HEK293 (cell line): ENCODE results near the gene PTPRJ.

Experiments
- GFI1B ChIP-seq: fragments of 450-650 bp; formaldehyde crosslinking; IDR thresholded peaks from 2 replicates; pipeline ENCODE4 v1.5.1; 2016; ENCODE audit warnings: missing biosample characterization, missing genetic modification characterization
- KLF7 ChIP-seq: fragments of 450-650 bp; formaldehyde crosslinking; IDR thresholded peaks from 2 replicates; pipeline ENCODE4 v1.5.1; 2016; ENCODE audit warnings: missing biosample characterization, missing genetic modification characterization, borderline replicate concordance
- ZSCAN16 ChIP-seq: fragments of 450-650 bp; formaldehyde crosslinking; IDR thresholded peaks from 2 replicates; pipeline ENCODE4 v1.5.1; 2016; ENCODE audit warnings: missing biosample characterization, missing genetic modification characterization
- TF ChIP-seq, protein P1 (sequence below): fragments of 450-650 bp; formaldehyde crosslinking; IDR thresholded peaks from 2 replicates; pipeline ENCODE4 v1.5.1; 2016; ENCODE audit warnings: missing biosample characterization, missing genetic modification characterization

DNA sequence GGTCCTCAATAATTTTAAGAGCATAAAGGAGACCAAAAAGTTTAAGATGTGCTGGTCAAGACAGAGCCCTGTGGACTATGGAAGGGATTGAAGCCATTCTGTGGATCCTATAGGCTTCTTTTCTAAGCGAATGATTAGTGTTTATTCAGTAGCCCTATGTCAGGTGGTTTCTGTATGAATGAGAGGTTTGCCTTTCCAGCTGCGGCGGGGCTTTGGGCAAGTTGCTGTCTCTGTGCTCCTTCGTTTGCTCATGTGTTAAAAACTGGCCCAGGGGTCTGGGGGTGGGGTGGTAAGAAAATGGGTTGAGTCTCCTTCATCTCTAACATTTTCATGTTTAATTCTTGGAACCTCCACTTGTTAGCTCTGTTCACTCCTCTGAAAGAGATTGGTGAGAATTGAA, 105.3 kb downstream of the PTPRJ start:
- TF ChIP-seq, protein P1, sequence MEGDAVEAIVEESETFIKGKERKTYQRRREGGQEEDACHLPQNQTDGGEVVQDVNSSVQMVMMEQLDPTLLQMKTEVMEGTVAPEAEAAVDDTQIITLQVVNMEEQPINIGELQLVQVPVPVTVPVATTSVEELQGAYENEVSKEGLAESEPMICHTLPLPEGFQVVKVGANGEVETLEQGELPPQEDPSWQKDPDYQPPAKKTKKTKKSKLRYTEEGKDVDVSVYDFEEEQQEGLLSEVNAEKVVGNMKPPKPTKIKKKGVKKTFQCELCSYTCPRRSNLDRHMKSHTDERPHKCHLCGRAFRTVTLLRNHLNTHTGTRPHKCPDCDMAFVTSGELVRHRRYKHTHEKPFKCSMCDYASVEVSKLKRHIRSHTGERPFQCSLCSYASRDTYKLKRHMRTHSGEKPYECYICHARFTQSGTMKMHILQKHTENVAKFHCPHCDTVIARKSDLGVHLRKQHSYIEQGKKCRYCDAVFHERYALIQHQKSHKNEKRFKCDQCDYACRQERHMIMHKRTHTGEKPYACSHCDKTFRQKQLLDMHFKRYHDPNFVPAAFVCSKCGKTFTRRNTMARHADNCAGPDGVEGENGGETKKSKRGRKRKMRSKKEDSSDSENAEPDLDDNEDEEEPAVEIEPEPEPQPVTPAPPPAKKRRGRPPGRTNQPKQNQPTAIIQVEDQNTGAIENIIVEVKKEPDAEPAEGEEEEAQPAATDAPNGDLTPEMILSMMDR (tag by site-specific recombination): no peak
- TF ChIP-seq ZSCAN16 (tag by site-specific recombination) (no peak), GFI1B (tag by site-specific recombination) (no peak), KLF7 (no peak)
